ENCODE measurements around the gene NRL.
A peak's percentile ranks its signal among the peaks of the same experiment; 100 is the strongest.

NRL gene

DNA sequence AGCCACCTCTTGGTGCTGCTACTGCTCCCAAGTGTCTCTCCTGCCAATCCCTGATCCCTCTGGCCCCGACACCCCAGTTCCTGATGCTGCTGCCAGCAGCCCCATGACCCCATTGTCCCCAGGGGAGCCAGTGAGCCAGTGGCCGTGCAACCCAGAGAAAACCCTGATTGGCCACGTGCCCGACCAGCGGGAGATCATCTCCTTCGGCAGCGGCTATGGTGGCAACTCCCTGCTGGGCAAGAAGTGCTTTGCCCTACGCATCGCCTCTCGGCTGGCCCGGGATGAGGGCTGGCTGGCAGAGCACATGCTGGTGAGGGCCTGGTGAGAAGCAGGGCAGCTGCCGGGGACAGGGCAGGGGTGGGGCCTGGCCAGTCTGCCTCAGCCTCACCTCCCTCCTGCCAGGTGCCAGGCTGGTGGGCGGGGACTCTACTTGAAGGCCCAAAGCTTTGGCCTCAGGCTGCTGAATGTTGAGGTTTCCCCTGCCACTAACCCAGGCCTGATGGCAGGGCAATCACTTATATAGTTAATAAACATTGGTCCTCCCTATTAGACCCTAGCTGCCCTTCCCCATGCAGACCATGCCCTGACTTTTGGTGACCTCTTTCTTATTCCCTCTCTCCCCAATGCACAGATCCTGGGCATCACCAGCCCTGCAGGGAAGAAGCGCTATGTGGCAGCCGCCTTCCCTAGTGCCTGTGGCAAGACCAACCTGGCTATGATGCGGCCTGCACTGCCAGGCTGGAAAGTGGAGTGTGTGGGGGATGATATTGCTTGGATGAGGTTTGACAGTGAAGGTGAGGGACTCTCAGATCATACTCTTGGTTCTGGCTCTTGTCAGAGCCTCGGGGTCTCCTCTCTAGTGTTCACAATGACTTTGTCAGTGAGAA is 15.6 kb downstream of the NRL start:
- DNase-seq: peak; percentile 63

DNA sequence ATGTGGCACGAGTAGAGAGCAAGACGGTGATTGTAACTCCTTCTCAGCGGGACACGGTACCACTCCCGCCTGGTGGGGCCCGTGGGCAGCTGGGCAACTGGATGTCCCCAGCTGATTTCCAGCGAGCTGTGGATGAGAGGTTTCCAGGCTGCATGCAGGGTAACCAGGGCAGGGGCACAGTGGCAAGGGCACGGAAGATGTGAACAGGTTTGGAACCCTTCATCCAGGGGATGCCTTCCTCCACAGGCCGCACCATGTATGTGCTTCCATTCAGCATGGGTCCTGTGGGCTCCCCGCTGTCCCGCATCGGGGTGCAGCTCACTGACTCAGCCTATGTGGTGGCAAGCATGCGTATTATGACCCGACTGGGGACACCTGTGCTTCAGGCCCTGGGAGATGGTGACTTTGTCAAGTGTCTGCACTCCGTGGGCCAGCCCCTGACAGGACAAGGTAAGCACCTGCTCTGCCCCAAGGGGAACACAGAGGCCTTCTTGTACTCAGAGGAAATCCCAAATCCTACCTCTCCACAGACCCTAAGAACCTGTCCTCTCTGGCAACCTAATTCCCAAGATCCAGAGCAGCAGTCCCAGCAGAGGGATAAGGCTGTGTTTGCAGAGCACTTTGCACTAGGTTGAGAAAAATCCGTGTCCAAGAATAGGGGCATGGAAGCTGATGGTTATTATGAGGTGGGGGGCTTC is 16.4 kb downstream of the NRL start:
- no peak for DNase-seq

DNA sequence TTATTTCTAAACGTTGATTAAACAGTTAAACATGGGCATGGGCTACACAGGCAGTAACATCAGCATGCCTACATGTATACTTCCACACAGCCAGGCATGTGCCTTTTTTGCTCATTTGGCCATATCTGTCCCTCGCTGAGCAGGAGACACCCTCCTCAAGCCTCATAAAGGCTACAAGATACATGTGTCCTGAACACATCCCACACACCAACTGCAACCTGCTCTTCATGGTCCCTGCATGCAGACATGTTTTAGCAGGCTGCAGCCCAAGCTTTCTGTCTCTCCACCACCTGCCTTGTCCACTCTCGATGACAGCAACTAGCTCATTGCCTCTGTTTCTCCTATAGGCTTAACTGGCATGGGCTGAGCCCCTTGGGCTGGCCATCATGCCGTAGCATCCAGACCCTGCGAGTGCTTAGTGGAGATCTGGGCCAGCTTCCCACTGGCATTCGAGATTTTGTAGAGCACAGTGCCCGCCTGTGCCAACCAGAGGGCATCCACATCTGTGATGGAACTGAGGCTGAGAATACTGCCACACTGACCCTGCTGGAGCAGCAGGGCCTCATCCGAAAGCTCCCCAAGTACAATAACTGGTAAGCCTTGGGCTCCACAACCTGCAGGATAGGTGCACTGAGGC is 18.1 kb downstream of the NRL start:
- no peak for DNase-seq

GRCh38 chr14:24095271-24096068 is 19.3 kb downstream of the NRL start:
- DNase-seq: no peak

GRCh38 chr14:24094841-24095270 is 19.9 kb downstream of the NRL start:
- DNase-seq: no peak

DNA sequence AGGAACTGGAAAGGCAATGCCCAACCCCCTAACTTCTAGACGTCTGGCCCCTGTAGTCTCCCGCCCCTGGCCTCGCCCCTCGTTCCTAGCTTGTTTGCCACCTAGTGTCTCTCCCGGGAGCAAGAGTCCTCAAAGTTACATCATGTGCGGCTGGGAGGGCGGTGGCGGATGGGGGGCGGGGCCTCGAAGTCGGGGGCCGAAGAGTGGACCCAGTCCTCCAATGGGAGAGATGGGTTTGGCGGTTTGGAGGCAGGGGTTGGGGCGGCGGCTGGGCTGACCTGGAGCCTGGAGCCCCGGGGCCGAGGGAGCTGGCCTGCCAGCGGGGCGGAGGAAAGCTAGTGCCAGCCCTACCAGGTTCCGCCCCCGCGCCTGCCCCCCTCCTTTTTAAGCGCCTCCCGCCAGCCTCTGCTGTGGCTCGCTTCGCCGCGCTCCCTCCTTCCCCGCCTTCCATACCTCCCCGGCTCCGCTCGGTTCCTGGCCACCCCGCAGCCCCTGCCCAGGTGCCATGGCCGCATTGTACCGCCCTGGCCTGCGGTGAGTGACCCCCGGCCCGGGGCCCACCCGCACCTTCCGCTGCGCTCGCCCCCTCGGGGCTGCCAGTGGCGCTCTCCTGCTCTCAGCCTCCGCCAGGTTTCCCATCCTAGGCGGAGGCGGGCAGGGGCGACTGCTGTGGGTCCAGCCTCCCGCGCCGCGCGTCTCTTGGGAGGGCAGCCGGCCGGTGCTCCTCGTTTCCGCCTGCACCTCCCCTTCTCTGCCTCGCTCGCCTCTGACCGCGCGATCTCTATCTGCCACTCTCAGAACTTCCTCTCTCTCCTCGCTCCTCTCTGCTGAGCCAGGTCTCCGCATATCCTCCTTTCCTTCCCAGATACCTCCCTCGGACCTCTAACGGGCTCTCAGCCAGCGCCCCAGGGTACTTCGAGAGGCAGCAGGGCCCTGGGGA is 20.6 kb downstream of the NRL start, which contains the start of gene PCK2:
TSS of gene PCK2 (plus strand) at position 411 of the 940 bp plus-strand sequence. CDS start at position 506, 95 bp downstream.
- peak; percentile 91 for DNase-seq

GRCh38 chr14:24093207-24093900 is 21.4 kb downstream of the NRL start:
- no peak for DNase-seq

- no peak for DNase-seq
Observed at GRCh38 chr14:24092505-24093206, 22.1 kb downstream of the NRL start.

- DNase-seq: no peak
Observed at GRCh38 chr14:24092110-24092504, 22.6 kb downstream of the NRL start.

GRCh38 chr14:24089890-24090289 is 24.9 kb downstream of the NRL start:
- DNase-seq: no peak

GRCh38 chr14:24088095-24088494 is 26.7 kb downstream of the NRL start:
- no peak for DNase-seq

DNA sequence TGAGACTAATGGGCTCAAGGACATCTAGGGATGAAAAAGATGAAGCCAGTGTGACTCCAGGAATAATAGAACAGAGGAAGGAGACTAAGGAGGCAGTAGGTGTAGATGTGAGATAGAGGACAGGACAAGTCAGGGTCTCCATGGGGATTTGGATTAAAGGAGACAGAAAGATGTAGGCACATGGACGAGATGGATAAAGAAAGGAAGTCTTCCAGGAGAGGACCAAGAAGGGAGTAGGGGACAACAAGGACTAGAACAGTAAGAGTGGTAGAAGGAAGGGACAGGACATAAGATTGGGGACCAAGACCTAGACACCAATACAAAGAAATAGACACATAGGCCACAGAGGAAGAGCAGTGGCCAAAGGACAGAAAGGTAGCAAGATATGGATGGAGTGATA is 27.7 kb downstream of the NRL start:
- DNase-seq: no peak

- no peak for DNase-seq
Observed at GRCh38 chr14:24086193-24086955, 28.4 kb downstream of the NRL start.

GRCh38 chr14:24085215-24085614 is 29.5 kb downstream of the NRL start:
- DNase-seq: no peak

- no peak for DNase-seq
Observed at GRCh38 chr14:24084440-24084839, 30.3 kb downstream of the NRL start.

DNA sequence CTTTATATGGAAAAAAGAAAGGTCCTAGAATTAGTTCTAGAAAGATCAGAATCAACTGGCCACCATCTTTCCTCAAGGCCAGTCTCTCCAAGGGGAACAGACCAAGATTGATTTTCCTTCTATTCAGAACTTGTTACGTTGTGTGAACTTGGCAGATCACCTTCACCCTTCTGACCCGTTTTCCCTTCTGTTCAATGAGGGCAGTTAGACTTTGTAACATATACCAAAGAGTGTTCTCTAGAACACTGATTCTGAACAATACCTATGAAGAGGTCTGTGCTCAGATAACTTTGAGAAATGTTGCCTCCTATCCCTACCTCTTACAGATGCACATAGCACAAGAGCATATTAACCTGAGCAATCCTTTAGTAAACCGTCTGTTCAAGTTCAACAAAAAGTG is 31.3 kb downstream of the NRL start:
- DNase-seq: no peak

DNA sequence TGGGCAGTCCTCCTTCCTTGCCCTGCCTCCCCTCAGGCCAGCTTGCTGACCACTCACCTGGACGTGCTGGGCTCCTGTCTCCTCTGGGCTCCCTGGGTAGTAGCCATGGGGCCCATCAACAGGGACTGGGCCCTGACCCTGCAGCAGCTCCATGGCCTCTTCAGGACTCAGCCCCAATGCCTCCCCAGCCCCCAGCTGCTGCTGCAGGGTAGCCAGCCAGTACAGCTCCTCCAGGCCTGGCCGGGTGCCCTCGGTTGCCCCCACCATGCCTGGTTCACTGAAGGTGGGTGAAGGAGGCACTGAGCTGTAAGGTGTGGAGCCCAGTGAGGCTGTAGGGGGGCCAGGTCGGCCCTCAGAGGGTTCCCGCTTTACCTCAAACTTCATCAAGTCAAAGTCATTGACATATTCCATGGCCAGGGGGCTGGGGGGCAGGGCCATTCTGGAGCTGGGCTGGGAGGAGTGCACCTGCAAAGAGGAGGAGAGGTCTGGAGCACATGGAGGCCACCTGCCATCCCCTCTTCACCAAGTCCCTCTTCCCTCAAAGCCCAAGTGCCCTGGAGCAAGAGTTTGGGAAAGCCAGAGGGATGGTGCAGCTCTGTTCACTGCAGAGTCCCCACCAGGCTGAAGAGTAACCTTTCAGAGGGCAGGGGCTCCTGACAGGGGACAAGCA is 32.2 kb downstream of the NRL start:
- no peak for DNase-seq

GRCh38 chr14:24081739-24082211 is 33.0 kb downstream of the NRL start:
- no peak for DNase-seq
